Keratinocyte (primary cell): ENCODE data around the gene KLHDC7A. TPM values are rescaled to one million over a fixed set of nuclear protein-coding genes. Genes with fewer than 3 reads are reported as not detected.

Experiments used
- DNase-seq: peaks from one replicate; pipeline ENCODE4 v3.0.0-alpha.2; 2011; ENCODE audit warnings: low read depth, missing footprints, low spot score
- FAIRE-seq: peaks from 2 replicates; lab custom pipeline; 2011; peaks lifted over from hg19 to GRCh38; lab: Jason Lieb, UNC
- H2AFZ ChIP-seq: 2 replicates; pipeline ENCODE4 v1.6.0; 2012; ENCODE audit warnings: low read length, control low read depth, inconsistent platforms; ENCODE audit not compliant: control insufficient read depth
- H3K27ac ChIP-seq: 2 replicates; pipeline ENCODE4 v1.5.1; 2011; ENCODE audit warnings: low read length; ENCODE audit not compliant: control insufficient read depth, insufficient read depth
- H3K27me3 ChIP-seq: 3 replicates; pipeline ENCODE4 v1.6.0; 2011; ENCODE audit warnings: low read length; ENCODE audit not compliant: control insufficient read depth, insufficient read depth; ENCODE audit errors: extremely low read depth
- H3K36me3 ChIP-seq, 2 experiments: 2 replicates in 1 of 2; 3 replicates in 1 of 2; pipeline ENCODE4 v1.5.1; 2011; ENCODE audit warnings: low read length in 2 of 2, mild to moderate bottlenecking in 1 of 2; ENCODE audit not compliant: control insufficient read depth in 2 of 2, insufficient read depth in 2 of 2; ENCODE audit errors: extremely low read depth in 1 of 2
- H3K4me1 ChIP-seq: 3 replicates; pipeline ENCODE4 v1.5.1; 2011; ENCODE audit warnings: low read length; ENCODE audit not compliant: control insufficient read depth, insufficient read depth; ENCODE audit errors: extremely low read depth
- H3K4me2 ChIP-seq: 3 replicates; pipeline ENCODE4 v1.6.0; 2011; ENCODE audit warnings: low read depth, low read length; ENCODE audit not compliant: control insufficient read depth, insufficient read depth; ENCODE audit errors: extremely low read depth
- H3K4me3 ChIP-seq, 3 experiments: fragments of 200-600 bp in 1 of 3; sonication (generic) in 1 of 3; 2 replicates in 2 of 3; 3 replicates in 1 of 3; pipeline ENCODE4 v1.5.1; 2011 to 2016; ENCODE audit warnings: low read length in 3 of 3, mild to moderate bottlenecking in 3 of 3, control low read depth in 2 of 3, inconsistent platforms in 1 of 3, low read depth in 1 of 3, mixed read lengths in 1 of 3, mixed run types in 1 of 3, moderate library complexity in 1 of 3; ENCODE audit not compliant: control insufficient read depth in 2 of 3, insufficient read depth in 2 of 3; ENCODE audit errors: extremely low read depth in 1 of 3
- H3K79me2 ChIP-seq: 2 replicates; pipeline ENCODE4 v1.6.0; 2012; ENCODE audit warnings: low read length; ENCODE audit not compliant: control insufficient read depth, insufficient read depth
- H3K9ac ChIP-seq: 3 replicates; pipeline ENCODE4 v1.6.0; 2011; ENCODE audit warnings: low read length; ENCODE audit not compliant: control insufficient read depth, insufficient read depth; ENCODE audit errors: extremely low read depth
- H3K9me1 ChIP-seq: 3 replicates; pipeline ENCODE4 v1.6.0; 2011; ENCODE audit warnings: low read length; ENCODE audit not compliant: control insufficient read depth, insufficient read depth; ENCODE audit errors: extremely low read depth
- H3K9me3 ChIP-seq: 2 replicates; pipeline ENCODE4 v1.5.1; 2012; ENCODE audit warnings: low read depth, low read length; ENCODE audit not compliant: control insufficient read depth
- H4K20me1 ChIP-seq: 3 replicates; pipeline ENCODE4 v1.6.0; 2011; ENCODE audit warnings: low read length; ENCODE audit not compliant: control insufficient read depth, insufficient read depth; ENCODE audit errors: extremely low read depth
- EZH2 ChIP-seq: IDR thresholded peaks from one replicate; pipeline ENCODE4 v1.6.1; 2012; ENCODE audit warnings: inconsistent platforms, mild to moderate bottlenecking, low read length, moderate library complexity
- dilution Hi-C: fragments of 300-500 bp; cut with MboI; formaldehyde crosslinking; loops from one replicate; pipeline ENCODE4 v1.7.0; 2020; ENCODE audit warnings: low sequenced_read_pairs; ENCODE audit not compliant: extremely low pct_ligation_motif_present
- polyA plus RNA-seq, 5 experiments: library from polyadenylated mRNA; depleted of rRNA in 3 of 5; stranded (reverse) in 3 of 5; stranded (forward) in 1 of 5; unstranded in 1 of 5; fragments of >200 nt; gene quantifications; 1 replicate in 1 of 5; 2 replicates in 3 of 5; 3 replicates in 1 of 5; pipeline versions ENCODE4 v1.2.1 to v1.2.3, GENCODE V29; 2011 to 2012; ENCODE audit warnings: missing spikeins in 2 of 5, low read depth in 1 of 5, low replicate concordance in 1 of 5
- TF ChIP-seq, protein P1 (sequence below), 3 experiments: IDR thresholded peaks in 1 of 3; conservative IDR thresholded peaks in 1 of 3; optimal IDR thresholded peaks in 1 of 3; 2 replicates in 2 of 3; 3 replicates in 1 of 3; pipeline versions ENCODE3 to v1.5.1; 2011; ENCODE audit warnings: low read length in 3 of 3, mild to moderate bottlenecking in 3 of 3, moderate library complexity in 2 of 3, control low read depth in 1 of 3, inconsistent platforms in 1 of 3; ENCODE audit not compliant: insufficient read depth in 2 of 3; ENCODE audit errors: extremely low read depth in 1 of 3

KLHDC7A gene
- polyA plus RNA-seq, 1 donor (not counting 4 experiments of a cell fraction or from before 2014, with no cell fraction given): not detected

DNA sequence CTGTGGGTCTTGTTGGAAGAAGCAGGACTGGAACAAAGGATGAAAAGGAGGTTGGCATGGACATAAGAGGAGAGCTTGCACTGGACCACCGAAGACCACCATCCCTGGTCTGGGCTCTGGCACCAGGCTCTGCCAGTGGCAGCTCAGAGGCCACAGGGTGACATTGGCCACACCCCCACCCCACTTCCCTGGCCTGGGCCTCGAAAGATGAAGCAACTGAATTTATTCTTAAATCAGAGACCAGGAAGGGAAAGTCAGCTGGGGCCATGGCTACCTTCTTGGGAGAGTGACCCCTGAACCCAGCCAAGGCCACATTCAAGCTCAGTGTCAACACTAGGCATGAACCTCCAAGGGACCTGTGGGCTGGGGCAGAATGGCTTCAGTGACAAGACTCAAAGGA is 4.0 kb downstream of the KLHDC7A start:
- Histone ChIP-seq H3K79me2 (no peaks in the 10 kb centered on the region), H4K20me1 (no peaks in the 10 kb centered on the region), H3K4me3 (no peak overlapping the region), H3K9me3 (no peaks in the 10 kb centered on the region), H3K4me1 (no peaks in the 10 kb centered on the region), H3K36me3 (no peaks in the 10 kb centered on the region), H3K27me3 (no peaks in the 10 kb centered on the region), H3K4me2 (no peak overlapping the region), H3K9me1 (no peaks in the 10 kb centered on the region), H2AFZ (no peak overlapping the region), H3K27ac (no peak overlapping the region), H3K9ac (no peak overlapping the region)
- DNase-seq (no peak), FAIRE-seq (no peak)
- dilution Hi-C loops: no loop called here
- no peak for TF ChIP-seq EZH2
- TF ChIP-seq, protein P1, sequence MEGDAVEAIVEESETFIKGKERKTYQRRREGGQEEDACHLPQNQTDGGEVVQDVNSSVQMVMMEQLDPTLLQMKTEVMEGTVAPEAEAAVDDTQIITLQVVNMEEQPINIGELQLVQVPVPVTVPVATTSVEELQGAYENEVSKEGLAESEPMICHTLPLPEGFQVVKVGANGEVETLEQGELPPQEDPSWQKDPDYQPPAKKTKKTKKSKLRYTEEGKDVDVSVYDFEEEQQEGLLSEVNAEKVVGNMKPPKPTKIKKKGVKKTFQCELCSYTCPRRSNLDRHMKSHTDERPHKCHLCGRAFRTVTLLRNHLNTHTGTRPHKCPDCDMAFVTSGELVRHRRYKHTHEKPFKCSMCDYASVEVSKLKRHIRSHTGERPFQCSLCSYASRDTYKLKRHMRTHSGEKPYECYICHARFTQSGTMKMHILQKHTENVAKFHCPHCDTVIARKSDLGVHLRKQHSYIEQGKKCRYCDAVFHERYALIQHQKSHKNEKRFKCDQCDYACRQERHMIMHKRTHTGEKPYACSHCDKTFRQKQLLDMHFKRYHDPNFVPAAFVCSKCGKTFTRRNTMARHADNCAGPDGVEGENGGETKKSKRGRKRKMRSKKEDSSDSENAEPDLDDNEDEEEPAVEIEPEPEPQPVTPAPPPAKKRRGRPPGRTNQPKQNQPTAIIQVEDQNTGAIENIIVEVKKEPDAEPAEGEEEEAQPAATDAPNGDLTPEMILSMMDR (optimal IDR thresholded peaks at IDR 0.05 in 1 of 3, IDR thresholded peaks at IDR 0.05 in 1 of 3, conservative IDR thresholded peaks at IDR 0.05 in 1 of 3; ENCODE audit: extremely low read depth in 1 of 3, insufficient read depth in 2 of 3, low read length in 3 of 3): no peak

DNA sequence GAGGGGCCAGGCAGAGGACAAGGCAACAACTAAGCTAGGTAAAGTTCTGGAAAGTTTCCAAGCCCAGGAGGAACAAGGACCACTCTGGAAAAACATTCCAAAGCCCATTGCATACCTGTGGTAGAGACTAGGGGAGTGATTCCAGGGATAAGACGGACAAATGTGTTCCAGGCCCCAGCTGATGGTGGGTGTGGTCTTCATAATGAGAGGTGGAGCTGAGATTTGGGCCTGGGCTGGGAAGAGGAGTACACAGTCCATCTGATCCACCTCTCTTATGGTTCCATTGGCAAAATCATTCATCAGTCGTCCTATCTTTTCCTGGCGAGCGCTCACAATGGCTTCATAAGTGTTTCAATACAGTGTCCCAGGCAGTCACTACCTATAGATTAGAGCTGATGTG is 4.5 kb downstream of the KLHDC7A start:
- Histone ChIP-seq H4K20me1 (no peaks in the 10 kb centered on the region), H3K9me1 (no peaks in the 10 kb centered on the region), H2AFZ (no peak overlapping the region), H3K79me2 (no peaks in the 10 kb centered on the region), H3K27ac (no peak overlapping the region), H3K4me2 (no peak overlapping the region), H3K4me3 (no peak overlapping the region), H3K27me3 (no peaks in the 10 kb centered on the region), H3K9ac (no peak overlapping the region), H3K4me1 (no peaks in the 10 kb centered on the region), H3K36me3 (no peaks in the 10 kb centered on the region), H3K9me3 (no peaks in the 10 kb centered on the region)
- DNase-seq: no peak
- dilution Hi-C loops: no loop called here
- no peak for FAIRE-seq
- TF ChIP-seq EZH2: no peak
- TF ChIP-seq, protein P1 (optimal IDR thresholded peaks at IDR 0.05 in 1 of 3, IDR thresholded peaks at IDR 0.05 in 1 of 3, conservative IDR thresholded peaks at IDR 0.05 in 1 of 3; ENCODE audit: extremely low read depth in 1 of 3, insufficient read depth in 2 of 3, low read length in 3 of 3): no peak
